H1 (cell line): ENCODE results near the gene ZNFX1. TPM values are rescaled to one million over a fixed set of nuclear protein-coding genes. Genes with fewer than 3 reads are reported as not detected.

ENCODE experiments used
- BACH1 ChIP-seq: IDR thresholded peaks from 2 replicates; pipeline ENCODE4 v1.6.1; 2012; ENCODE audit warnings: low read length, improper control_type of control experiment
- BCL11A ChIP-seq, 2 experiments: IDR thresholded peaks; one replicate each; pipeline ENCODE4 v1.6.1; 2011; ENCODE audit warnings: low read depth in 2 of 2, low read length in 2 of 2, mild to moderate bottlenecking in 2 of 2
- CBX5 ChIP-seq: fragments of 300-800, 300-1000 bp; sonication (generic); IDR thresholded peaks from 2 replicates; pipeline ENCODE4 v1.7.1; 2016; ENCODE audit warnings: antibody characterized with exemption, low read length, low read depth
- CBX8 ChIP-seq: fragments of 300-800, 300-1000 bp; sonication (generic); IDR thresholded peaks from 2 replicates; pipeline ENCODE4 v1.7.1; 2016; ENCODE audit warnings: low read depth, low read length, borderline replicate concordance
- CEBPB ChIP-seq: IDR thresholded peaks from 2 replicates; pipeline ENCODE4 v1.6.1; 2012; ENCODE audit warnings: low read depth, low read length
- CREB1 ChIP-seq: IDR thresholded peaks from 2 replicates; pipeline ENCODE4 v1.6.1; 2012; ENCODE audit warnings: inconsistent platforms
- EZH2 ChIP-seq: fragments of 200-600 bp; sonication (generic); IDR thresholded peaks from 2 replicates; pipeline ENCODE4 v1.7.1; 2012; ENCODE audit warnings: low read depth, mild to moderate bottlenecking, moderate library complexity, low read length, inconsistent platforms; ENCODE audit not compliant: severe bottlenecking
- GABPA ChIP-seq: IDR thresholded peaks from 2 replicates; pipeline ENCODE4 v1.6.1; 2011; ENCODE audit warnings: mild to moderate bottlenecking, low read length, moderate library complexity, borderline replicate concordance; ENCODE audit not compliant: insufficient read depth
- GTF2F1 ChIP-seq: IDR thresholded peaks from 2 replicates; pipeline ENCODE4 v1.6.1; 2012; ENCODE audit warnings: low read depth, low read length, improper control_type of control experiment, borderline replicate concordance
- HDAC6 ChIP-seq: IDR thresholded peaks from one replicate; pipeline ENCODE4 v1.7.1; 2012; ENCODE audit warnings: low read depth, mild to moderate bottlenecking, inconsistent platforms, low read length, moderate library complexity
- KDM1A ChIP-seq: fragments of 200-600, 300-600 bp; sonication (generic); IDR thresholded peaks from 2 replicates; pipeline ENCODE4 v1.7.1; 2016; ENCODE audit warnings: mild to moderate bottlenecking, low read length, borderline replicate concordance
- NANOG ChIP-seq: IDR thresholded peaks from 2 replicates; pipeline ENCODE4 v1.6.1; 2011; ENCODE audit warnings: low read length, low read depth, mild to moderate bottlenecking, inconsistent platforms; ENCODE audit not compliant: insufficient read depth, poor library complexity, severe bottlenecking
- NRF1 ChIP-seq: IDR thresholded peaks from 2 replicates; pipeline ENCODE4 v1.6.1; 2011; ENCODE audit warnings: mild to moderate bottlenecking, low read depth, low read length, improper control_type of control experiment
- POLR2A ChIP-seq, 2 experiments: IDR thresholded peaks; 1 replicate in 1 of 2; 2 replicates in 1 of 2; pipeline ENCODE4 v1.6.1; 2011; ENCODE audit warnings: low read depth in 2 of 2, low read length in 2 of 2, mild to moderate bottlenecking in 2 of 2; ENCODE audit errors: control extremely low read depth in 1 of 2
- RNF2 ChIP-seq: fragments of 200-900, 300-1000 bp; sonication (generic); IDR thresholded peaks from 2 replicates; pipeline ENCODE4 v1.7.1; 2016; ENCODE audit warnings: borderline replicate concordance, low read depth, mild to moderate bottlenecking, antibody characterized with exemption, low read length; ENCODE audit not compliant: poor library complexity, severe bottlenecking; ENCODE audit errors: missing control alignments
- SAP30 ChIP-seq: fragments of 300-600 bp; sonication (generic); IDR thresholded peaks from 2 replicates; pipeline ENCODE4 v1.7.1; 2012; ENCODE audit warnings: low read length, moderate library complexity, mild to moderate bottlenecking, inconsistent platforms; ENCODE audit not compliant: insufficient read depth, insufficient replicate concordance
- SIN3A ChIP-seq, 2 experiments: IDR thresholded peaks in 1 of 2; conservative IDR thresholded peaks in 1 of 2; 2 replicates each; pipeline ENCODE4 v1.6.1; 2011 to 2012; ENCODE audit warnings: low read length in 2 of 2, improper control_type of control experiment in 1 of 2, low read depth in 1 of 2, mild to moderate bottlenecking in 1 of 2
- SP2 ChIP-seq: IDR thresholded peaks from 2 replicates; pipeline ENCODE4 v1.6.1; 2012; ENCODE audit warnings: mild to moderate bottlenecking, low read length, inconsistent platforms
- SP4 ChIP-seq: IDR thresholded peaks from 2 replicates; pipeline ENCODE4 v1.6.1; 2012; ENCODE audit warnings: low read length, inconsistent platforms
- TAF7 ChIP-seq: optimal IDR thresholded peaks from 2 replicates; pipeline ENCODE3; 2011; ENCODE audit warnings: low read depth, mild to moderate bottlenecking, inconsistent platforms, low read length, moderate library complexity, borderline replicate concordance
- TEAD4 ChIP-seq: IDR thresholded peaks from 2 replicates; pipeline ENCODE4 v1.6.1; 2012; ENCODE audit warnings: low read depth, low read length, inconsistent platforms, mixed read lengths
- YY1 ChIP-seq: IDR thresholded peaks from 2 replicates; pipeline ENCODE4 v1.6.1; 2011; ENCODE audit warnings: low read depth, mild to moderate bottlenecking, low read length
- polyA plus RNA-seq, 7 experiments: library from polyadenylated mRNA; depleted of rRNA in 3 of 7; stranded (reverse) in 5 of 7; unstranded in 2 of 7; fragments of >200 nt in 5 of 7; fragments of 200-250 nt in 2 of 7; gene quantifications; 1 replicate in 5 of 7; 2 replicates in 1 of 7; 4 replicates in 1 of 7; pipeline versions ENCODE4 v1.2.1 to v1.2.3, GENCODE V29; 2011 to 2013; ENCODE audit warnings: missing spikeins in 2 of 7, mixed read lengths in 2 of 7
- total RNA-seq: library from RNA; stranded (reverse); fragmentation: NEBNext Ultra II Directional; extraction: Animal tissue kit (Norgen Biotek cat#: 25700); gene quantifications from 2 replicates; pipeline ENCODE4 v1.2.1, GENCODE V29; 2021

The ZNFX1 gene
- total and polyA plus RNA-seq, 2 of the 8 experiments (the other 6 are each of a cell fraction or from before 2014, with no cell fraction given) = 3.1 to 11.3 TPM

DNA sequence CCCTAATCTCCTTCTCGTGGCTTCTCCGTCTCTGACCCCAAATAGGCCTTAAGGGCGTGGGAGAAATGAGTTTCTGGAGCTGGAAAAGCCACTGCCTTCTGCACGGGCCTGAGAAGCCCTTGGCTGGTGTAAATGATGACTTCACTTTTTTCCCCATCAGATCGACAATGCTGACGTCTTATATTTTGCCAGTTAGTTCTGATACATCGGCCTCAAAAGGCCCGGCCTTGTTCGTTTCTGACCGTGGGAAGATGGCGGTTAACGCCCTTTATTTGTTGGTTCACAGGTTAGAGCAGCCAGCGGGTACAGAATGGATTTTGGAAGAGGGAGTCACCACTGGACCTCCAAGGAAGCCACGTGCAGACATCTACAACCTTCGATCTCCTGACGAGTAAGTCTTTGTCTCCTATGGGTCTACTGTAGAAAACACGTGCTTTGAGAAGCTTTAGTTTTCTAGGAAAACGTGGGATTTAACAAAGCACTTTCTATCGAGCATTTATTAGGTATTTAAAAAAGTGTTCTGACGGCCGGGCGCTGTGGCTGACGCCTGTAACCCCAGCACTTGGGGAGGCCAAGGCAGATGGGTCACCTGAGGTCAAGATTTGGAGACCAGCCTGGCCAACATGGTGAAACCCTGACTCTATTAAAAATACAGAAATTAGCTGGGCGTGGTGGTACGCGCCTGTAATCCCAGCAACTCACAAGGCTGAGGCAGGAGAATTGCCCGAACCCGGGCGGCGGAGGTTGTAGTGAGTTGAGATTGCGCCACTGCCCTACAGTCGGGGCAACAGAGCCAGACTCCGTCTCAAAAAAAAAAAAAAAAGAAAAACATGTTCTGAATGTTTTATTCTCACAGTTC is 1.2 kb upstream of the ZNFX1 start (continued):
- TF ChIP-seq HDAC6 (no peak), RNF2 (no peak), NANOG (no peak), POLR2A (IDR thresholded peaks at IDR 0.05; ENCODE audit: control extremely low read depth in 1 of 2, low read depth in 2 of 2, low read length in 2 of 2) (peak; percentile 16 to 62), GTF2F1 (no peak), SAP30 (peak; percentile 39), BCL11A (IDR thresholded peaks at IDR 0.05; ENCODE audit: low read depth in 2 of 2, low read length in 2 of 2) (no peak), SP4 (peak; percentile 19; the same call in 1 of the 2 replicates), CEBPB (peak; percentile 78), TAF7 (peak; percentile 86), KDM1A (no peak), YY1 (no peak), CBX8 (no peak), CREB1 (no peak), CBX5 (no peak), NRF1 (no peak), BACH1 (no peak), SIN3A (conservative IDR thresholded peaks at IDR 0.05 in 1 of 2, IDR thresholded peaks at IDR 0.05 in 1 of 2; ENCODE audit: low read depth in 1 of 2, low read length in 2 of 2) (peak in 1 of 2 experiments; percentile 13; a peak in 1 of 4 replicates), EZH2 (no peak), GABPA (no peak), TEAD4 (no peak), SP2 (no peak)
